Cardiac muscle cell (in vitro differentiated cells and primary cell): ENCODE results near the gene IFNAR2. TPM values are rescaled to one million over a fixed set of nuclear protein-coding genes. Genes with fewer than 3 reads are reported as not detected.

Experiments used
- DNase-seq, 2 donors: peaks; one replicate each; pipeline versions ENCODE4 v3.0.0 to v3.0.0-alpha.2; 2010 to 2017; ENCODE audit warnings: low read depth in 1 of 2, low spot score in 1 of 2
- H3K27ac ChIP-seq: fragments of 200-600 bp; sonication (generic); 2 replicates; pipeline ENCODE4 v1.5.1; 2016
- H3K27me3 ChIP-seq: fragments of 200-600 bp; sonication (generic); 2 replicates; pipeline ENCODE4 v1.6.0; 2016; ENCODE audit warnings: control low read depth
- H3K36me3 ChIP-seq: fragments of 200-600 bp; sonication (generic); 2 replicates; pipeline ENCODE4 v1.5.1; 2016; ENCODE audit warnings: control low read depth
- H3K4me1 ChIP-seq: fragments of 200-600 bp; sonication (generic); 2 replicates; pipeline ENCODE4 v1.8.1; 2017; ENCODE audit warnings: low read depth, mild to moderate bottlenecking, mixed run types
- H3K4me3 ChIP-seq: fragments of 200-600 bp; sonication (generic); 2 replicates; pipeline ENCODE4 v1.5.1; 2016; ENCODE audit warnings: mild to moderate bottlenecking
- H3K9me3 ChIP-seq: fragments of 200-600 bp; sonication (generic); 2 replicates; pipeline ENCODE4 v1.5.1; 2017; ENCODE audit warnings: low read depth, mild to moderate bottlenecking, control low read depth
- polyA plus RNA-seq: library from polyadenylated mRNA; unstranded; fragments of >200 nt; fragmentation: Nextera tagmentation; extraction: Ambion mirVana; gene quantifications from 2 replicates; pipeline ENCODE4 v1.2.1, GENCODE V29; 2016
- total RNA-seq: library from RNA; depleted of rRNA; stranded (reverse); fragments of >200 nt; gene quantifications from 2 replicates; pipeline ENCODE4 v1.2.3, GENCODE V29; 2016
- TF ChIP-seq, protein P1 (sequence below): IDR thresholded peaks from 2 replicates; pipeline ENCODE4 v1.5.1; 2012; ENCODE audit warnings: low read depth, mild to moderate bottlenecking, low read length

The IFNAR2 gene
- total and polyA plus RNA-seq, 2 experiments from 2014 or later, result 3.3 to 10.9 TPM

DNA sequence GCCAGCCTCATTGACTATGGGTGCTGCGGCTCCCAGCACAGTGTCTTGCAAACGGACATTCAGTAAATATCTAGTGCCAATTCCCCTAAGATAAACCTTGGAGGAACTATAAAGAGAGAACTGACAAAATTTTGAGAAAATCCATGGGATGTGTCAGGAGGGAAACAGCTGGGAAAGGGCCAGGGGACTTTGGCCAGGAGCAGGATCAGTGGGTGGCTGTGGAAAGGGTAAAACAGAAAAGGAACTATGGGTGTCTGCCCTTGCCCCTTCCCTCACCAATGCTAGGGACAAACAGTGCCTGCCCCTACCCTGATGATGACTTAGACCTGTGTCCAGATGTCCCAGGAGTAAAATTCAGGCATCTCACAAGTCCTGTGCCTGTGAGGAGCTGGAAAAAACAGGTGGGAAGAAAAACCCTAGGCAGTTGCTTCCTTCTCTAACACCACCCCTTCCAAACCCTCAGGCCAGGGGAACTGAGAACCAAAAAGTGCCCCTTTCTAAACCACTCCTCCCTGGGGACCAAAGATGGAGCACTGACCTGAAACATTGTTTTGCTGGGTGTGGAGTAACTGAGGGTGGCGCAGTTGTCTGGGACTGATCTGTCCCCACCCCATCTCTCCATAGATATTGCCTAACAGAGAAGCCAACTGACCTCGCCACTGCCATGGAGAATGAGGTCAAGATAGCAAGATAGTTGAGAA is 22.1 kb upstream of the IFNAR2 start:
- no peak for DNase-seq
- Histone ChIP-seq H3K4me3 (no peak overlapping the region), H3K27me3 (no peaks in the 10 kb centered on the region), H3K36me3 (no peaks in the 10 kb centered on the region), H3K9me3 (no peaks in the 10 kb centered on the region), H3K4me1 (peaks cover 4% of the 10 kb centered on the region), H3K27ac (no peak overlapping the region)
- TF ChIP-seq, protein P1, sequence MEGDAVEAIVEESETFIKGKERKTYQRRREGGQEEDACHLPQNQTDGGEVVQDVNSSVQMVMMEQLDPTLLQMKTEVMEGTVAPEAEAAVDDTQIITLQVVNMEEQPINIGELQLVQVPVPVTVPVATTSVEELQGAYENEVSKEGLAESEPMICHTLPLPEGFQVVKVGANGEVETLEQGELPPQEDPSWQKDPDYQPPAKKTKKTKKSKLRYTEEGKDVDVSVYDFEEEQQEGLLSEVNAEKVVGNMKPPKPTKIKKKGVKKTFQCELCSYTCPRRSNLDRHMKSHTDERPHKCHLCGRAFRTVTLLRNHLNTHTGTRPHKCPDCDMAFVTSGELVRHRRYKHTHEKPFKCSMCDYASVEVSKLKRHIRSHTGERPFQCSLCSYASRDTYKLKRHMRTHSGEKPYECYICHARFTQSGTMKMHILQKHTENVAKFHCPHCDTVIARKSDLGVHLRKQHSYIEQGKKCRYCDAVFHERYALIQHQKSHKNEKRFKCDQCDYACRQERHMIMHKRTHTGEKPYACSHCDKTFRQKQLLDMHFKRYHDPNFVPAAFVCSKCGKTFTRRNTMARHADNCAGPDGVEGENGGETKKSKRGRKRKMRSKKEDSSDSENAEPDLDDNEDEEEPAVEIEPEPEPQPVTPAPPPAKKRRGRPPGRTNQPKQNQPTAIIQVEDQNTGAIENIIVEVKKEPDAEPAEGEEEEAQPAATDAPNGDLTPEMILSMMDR, result no peak

DNA sequence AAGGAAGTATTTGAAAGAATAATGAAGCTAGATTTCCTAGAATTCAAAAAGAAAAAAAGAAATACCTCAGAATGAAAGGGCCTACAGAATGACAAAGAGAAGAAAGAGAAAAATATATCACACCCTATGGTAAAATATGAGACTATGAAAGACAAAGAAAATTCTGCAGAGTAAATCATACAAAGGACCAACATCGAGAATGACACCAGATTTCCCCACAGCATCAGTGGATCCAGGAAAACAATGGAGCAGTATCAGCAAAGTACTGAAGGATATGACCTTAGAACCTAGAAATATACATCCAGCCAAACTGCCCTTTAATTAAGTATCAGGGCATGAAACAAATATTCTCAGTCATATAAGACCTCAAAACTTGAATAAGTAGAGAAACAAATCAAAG is 21.2 kb upstream of the IFNAR2 start:
- Histone ChIP-seq H3K4me1 (peaks cover 4% of the 10 kb centered on the region), H3K36me3 (no peaks in the 10 kb centered on the region), H3K27me3 (no peaks in the 10 kb centered on the region), H3K27ac (no peak overlapping the region), H3K9me3 (no peaks in the 10 kb centered on the region), H3K4me3 (no peak overlapping the region)
- TF ChIP-seq, protein P1, result no peak
- DNase-seq, result no peak

DNA sequence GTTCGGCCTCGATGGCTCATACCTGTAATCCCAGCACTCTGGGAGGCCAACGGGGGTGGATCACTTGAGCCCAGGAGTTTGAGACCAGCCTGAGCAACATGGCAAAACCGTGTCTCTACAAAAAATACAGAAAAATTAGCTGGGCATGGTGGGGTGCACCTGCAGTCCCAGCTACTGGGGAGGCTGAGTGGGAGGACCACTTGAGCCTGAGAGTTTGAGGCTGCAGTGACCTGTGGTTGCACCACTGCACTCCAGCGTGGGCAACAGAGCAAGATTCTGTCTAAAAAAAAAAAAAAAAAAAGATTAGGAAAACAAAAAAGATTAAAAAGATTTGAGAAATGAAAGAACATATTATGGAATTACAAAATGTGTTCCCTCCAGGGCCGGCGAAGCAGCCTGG is 18.4 kb upstream of the IFNAR2 start:
- no peak for DNase-seq
- no peak overlapping the region for H3K4me3 ChIP-seq
- H3K4me1 ChIP-seq, result peaks cover 4% of the 10 kb centered on the region
- H3K27me3 ChIP-seq, result no peaks in the 10 kb centered on the region
- H3K9me3 ChIP-seq, result no peaks in the 10 kb centered on the region
- H3K27ac ChIP-seq, result no peak overlapping the region
- H3K36me3 ChIP-seq, result no peaks in the 10 kb centered on the region
- TF ChIP-seq, protein P1, result no peak

DNA sequence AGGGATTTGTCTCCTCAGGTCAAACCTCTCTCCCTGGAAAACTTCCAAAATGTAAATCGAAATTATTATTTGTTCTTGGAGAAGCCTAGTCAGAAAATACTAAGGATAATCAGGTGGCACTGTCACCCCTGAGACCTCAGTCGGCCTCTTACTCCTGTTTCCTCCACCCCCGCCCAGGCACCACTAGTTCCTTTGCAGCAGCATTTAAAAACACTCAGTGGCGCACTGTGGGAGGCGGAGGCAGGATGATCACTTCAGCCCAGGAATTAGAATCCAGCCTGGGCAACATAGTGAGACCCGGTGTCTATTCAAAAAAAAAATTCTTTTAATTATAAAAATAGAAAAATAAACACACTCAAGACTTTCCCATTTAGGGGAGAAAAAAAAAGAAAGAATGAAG is 18.0 kb upstream of the IFNAR2 start:
- peak overlapping the region; percentile 69 for H3K27ac ChIP-seq
- H3K4me3 ChIP-seq, result no peak overlapping the region
- TF ChIP-seq, protein P1, result no peak

DNA sequence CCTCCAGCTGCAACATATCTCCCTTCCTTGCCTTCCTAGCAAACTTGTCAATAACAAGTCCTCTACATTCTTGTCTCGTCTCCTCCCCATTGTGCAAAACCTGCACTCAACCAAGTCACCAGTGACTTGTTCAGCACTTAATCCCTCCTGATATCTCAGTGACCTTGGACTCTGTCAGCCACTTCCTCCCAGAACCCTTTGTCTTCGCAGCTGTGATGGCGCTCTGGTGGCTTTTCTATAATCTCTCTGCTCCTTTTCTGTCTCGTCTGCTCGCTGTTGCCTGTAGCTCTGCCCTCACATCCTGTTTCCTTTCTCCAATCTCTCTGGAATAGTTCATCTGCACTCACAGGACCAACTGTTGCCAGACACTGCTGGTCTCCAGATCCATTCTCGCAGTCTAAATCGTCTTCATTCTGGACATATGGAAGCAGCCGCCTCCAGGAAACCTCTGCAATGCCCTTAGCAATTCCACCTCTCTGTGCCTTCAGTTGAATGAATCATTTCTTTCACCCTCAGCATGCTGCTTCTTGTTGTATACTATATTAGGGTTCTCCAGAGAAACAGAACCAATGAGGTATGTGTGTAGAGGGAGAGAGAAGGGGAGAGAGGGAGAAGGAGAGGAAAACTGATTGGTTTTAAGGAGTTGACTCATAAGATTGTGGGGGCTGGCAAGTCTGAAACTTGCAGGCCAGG is 17.4 kb upstream of the IFNAR2 start:
- H3K4me3 ChIP-seq, result no peak overlapping the region
- TF ChIP-seq, protein P1, result no peak
- H3K36me3 ChIP-seq, result no peaks in the 10 kb centered on the region
- no peaks in the 10 kb centered on the region for H3K9me3 ChIP-seq
- H3K27me3 ChIP-seq, result no peaks in the 10 kb centered on the region
- peak overlapping the region; percentile 69 for H3K27ac ChIP-seq
- DNase-seq, result peak; percentile 42 to 62
- H3K4me1 ChIP-seq, result peaks cover 4% of the 10 kb centered on the region

More for the DNA sequence above, 18.0 kb upstream of the IFNAR2 start:
- Histone ChIP-seq H3K9me3 (no peaks in the 10 kb centered on the region), H3K27me3 (no peaks in the 10 kb centered on the region), H3K36me3 (no peaks in the 10 kb centered on the region), H3K4me1 (peaks cover 4% of the 10 kb centered on the region)
- DNase-seq, result peak in 1 of 2 donors; percentile 25
